GM18507 (cell line): ENCODE measurements around the gene ANKRD63.
A peak's percentile ranks its signal among the peaks of the same experiment; 100 is the strongest.

Experiments used
- DNase-seq: peaks from one replicate; pipeline ENCODE4 v3.0.0; 2011; ENCODE audit warnings: low read depth; ENCODE audit not compliant: insufficient read length; ENCODE audit errors: extremely low spot score
- FAIRE-seq: peaks from 2 replicates; lab custom pipeline; 2011; peaks lifted over from hg19 to GRCh38; lab: Jason Lieb, UNC

The ANKRD63 gene

GRCh38 chr15:40248006-40248783 is 34.7 kb downstream of the ANKRD63 start:
- DNase-seq (no peak), FAIRE-seq (no peak)

DNA sequence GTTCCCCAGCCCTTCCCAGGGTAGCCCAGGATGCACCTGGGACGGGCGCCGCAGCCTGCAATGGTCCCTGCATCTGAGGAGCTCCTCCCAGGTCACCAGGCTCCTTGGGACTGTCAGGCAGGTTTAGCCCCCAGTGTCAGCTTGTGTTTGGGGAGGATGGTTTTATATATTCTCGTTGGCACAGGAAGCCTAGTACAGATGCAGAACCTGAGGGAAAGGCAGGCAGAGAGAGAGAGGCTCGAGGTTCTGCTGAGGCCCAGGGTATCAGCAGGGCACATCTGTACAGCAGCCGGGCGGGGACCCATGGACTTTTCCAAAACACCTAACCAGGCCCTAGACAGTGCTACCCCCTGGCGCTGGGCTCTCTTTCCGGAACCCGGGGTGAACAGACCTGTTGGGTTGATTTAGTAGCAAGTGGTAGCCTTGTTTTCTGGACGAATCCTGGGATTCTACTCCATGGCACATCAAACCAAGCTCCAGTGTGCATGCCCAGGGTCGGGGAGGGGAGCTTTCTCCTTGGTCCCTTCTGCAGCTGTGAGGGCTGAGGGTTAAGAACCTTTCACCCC is 35.4 kb downstream of the ANKRD63 start:
- FAIRE-seq (no peak), DNase-seq (no peak)

DNA sequence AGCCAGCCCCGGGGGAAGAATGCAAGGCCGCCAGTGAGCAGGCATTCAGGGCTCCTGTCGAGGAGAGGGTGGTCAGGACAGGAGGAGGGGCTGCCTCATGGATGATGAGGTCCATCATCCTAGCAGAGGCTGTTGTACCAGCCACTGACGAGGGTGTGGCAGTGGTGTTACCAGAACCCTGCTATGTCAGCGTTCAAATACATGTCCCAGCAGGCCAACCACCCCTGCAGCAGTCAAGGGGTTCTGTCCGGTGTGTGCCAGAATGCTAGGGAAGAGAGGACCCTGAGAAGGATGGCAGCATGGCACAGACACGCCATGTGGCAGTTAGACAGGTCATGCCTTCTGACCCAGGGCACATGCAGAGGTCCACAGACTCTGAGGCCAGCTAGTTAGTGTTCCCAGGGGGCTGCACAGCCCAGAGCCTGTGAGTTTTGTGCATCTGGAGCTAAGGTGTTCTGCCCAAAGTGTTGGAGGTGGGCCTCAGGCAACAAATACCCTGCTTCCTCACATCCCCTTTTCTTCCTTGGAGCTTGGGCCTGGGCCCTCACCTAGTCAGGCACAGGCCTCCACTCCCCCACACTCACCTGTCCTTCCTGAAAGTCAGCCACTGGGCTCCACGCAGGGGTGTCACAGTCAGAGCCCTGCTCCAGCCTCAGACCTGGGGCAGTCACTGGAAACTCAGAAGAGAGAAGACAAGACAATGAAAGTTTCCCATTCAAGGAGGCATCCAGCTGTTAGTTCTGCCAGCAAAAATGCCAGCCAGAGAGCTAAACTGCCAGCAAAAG is 36.2 kb downstream of the ANKRD63 start:
- FAIRE-seq (no peak), DNase-seq (no peak)

DNA sequence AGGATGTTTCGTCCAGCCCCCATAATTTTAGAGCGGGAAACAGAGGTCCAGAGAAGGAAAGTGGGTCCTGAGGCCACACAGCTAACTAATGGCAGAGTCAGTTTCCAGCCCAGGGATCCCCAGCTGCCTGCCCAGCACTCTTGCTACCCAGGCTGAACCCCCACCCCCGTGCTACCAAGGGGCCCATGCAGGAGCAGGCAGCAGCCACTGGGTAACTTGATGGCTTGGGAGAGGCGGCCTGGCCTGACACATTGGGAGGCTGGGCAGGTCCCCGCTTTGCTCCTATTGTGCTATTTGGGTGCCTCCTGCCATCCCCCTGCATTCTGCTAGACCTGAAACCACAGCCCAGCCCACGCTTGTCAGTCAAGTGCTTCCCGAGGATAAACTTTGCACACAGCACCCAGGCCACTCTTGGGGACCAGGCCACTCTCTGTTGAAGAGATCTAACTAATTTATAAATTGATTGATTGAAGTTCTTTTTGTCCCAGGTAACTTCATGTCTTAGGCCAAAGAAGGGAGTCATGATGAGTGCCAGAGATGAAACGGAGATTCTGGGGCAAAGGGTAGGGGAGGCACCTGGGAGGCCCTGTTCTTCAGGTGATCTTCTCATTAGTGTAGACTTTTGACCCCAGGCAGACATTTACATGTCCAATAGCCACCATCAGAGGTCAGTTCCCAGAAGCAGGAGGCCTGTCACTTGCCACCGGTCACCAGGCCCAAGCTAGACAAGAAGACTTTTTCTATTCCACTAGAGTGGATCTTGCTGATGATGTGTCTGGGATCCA is 37.0 kb downstream of the ANKRD63 start:
- no peak for FAIRE-seq
- no peak for DNase-seq

GRCh38 chr15:40244961-40245523 is 37.8 kb downstream of the ANKRD63 start:
- DNase-seq = no peak

GRCh38 chr15:40243126-40243810 is 39.6 kb downstream of the ANKRD63 start:
- no peak for FAIRE-seq
- DNase-seq = no peak

More at GRCh38 chr15:40244961-40245523, 37.8 kb downstream of the ANKRD63 start:
- FAIRE-seq = no peak

DNA sequence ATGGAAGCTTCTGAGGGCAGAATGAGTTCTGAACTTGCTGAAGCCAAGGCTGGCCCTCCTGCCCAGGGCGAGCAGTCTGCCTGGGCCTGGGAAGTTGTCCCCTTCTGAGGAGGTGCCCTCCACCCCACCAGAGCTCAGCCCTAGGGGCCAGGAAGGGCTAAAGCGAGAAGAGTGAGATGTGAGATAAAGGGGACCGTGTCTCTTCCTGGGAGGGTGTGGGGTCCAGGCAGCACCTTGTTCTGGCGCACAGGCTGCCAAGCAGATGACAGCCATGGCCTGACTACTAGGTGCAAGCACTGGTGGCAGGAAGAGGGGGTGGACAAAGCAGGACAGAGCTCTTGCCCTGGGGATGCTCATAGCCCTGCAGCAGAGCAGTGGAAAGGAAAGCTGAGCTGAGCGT is 40.3 kb downstream of the ANKRD63 start:
- DNase-seq (no peak), FAIRE-seq (no peak)

GRCh38 chr15:40242213-40242599 is 40.7 kb downstream of the ANKRD63 start:
- DNase-seq (no peak), FAIRE-seq (no peak)

DNA sequence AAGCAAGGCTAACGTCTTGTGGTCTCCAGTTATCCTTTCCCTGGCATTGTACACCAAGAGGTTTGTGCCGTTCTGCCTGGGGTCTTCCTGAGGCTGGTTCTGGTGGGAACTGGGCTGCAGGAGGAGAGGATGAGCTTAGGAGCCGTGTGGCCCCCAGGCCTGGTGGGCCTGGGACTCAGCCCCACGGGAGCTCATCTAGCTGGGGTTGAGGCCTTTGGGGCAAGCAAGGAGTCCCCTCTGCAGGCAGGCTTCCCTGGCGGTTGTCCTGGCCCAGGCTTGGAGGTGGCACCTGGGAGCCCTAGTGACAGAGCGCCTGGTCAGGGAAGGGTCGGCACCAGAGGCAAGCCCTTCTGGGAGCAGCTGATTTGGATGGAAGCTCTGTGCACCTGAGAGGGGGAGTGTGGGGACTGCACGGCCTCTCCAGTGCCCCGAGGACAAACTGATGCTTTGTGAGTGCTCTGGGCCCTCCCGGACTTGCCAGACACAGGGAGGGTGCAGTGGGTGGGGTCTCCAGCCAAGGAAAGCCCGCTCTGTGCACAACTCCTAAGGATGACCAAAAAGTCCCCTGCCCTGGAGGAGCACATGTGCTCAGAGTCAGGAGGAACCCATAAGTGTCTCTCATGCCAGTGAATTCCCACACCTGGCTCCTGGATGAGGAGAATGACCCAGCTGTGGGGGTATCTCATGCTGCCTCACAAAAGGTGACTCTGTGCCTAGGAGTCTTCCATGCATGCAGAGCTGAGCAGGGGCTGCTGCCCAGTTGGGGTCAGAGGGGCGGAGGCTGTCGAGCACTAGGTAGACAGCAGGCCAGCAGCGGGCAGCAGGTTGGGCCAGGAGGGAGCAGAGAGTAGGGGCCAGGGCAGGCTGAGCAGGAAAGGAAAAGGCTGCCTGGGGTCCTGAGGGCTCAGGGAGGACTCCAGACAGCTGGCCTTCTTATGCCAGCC is 41.3 kb downstream of the ANKRD63 start:
- FAIRE-seq = no peak
- no peak for DNase-seq

DNA sequence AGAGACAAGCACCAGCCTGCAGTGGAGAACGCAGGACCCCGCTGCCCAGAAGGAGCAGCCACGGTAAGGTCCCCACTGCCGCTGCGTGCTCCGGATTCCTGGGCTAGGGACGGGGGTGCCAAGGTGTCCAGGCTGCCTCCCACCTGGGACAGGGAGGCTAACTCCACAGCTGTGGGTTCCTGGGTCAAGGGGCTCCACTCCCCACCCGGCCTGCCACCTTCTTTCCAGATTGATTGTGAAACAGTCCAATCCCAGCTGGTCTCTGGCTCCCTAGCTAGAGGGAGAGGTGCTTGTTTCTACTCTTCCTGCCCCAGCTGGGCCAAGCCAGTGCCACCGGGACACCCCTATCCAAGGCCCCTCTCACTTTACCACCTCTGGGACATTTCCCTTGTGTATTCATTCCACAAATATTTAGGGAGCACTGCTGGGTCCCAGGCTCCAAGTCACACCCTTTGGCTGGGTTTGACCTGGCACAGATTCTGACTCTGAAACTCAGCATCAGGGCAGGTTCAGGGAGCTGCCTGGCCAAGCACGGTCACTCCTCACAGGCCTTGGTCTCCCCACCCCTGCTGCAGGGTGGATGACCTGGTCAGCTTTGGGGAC is 42.1 kb downstream of the ANKRD63 start:
- no peak for FAIRE-seq
- no peak for DNase-seq

- DNase-seq = no peak
- FAIRE-seq = no peak
Measured at GRCh38 chr15:40239693-40240618, 42.9 kb downstream of the ANKRD63 start.

DNA sequence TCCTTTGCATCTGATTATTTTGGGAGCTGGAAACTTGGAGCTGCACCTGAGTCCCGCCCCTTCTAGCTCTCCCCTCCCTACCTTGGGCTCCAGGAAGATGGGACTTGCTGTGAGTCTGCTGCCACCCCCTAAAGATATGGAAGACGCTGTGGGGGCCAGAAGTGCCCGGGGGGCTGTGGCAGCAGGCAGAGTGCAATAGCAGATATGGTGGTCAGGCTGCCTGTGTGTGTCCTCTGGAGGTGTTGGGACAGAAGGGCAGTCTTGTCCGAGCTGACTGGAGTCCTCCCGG is 43.5 kb downstream of the ANKRD63 start:
- FAIRE-seq (no peak), DNase-seq (no peak)

DNA sequence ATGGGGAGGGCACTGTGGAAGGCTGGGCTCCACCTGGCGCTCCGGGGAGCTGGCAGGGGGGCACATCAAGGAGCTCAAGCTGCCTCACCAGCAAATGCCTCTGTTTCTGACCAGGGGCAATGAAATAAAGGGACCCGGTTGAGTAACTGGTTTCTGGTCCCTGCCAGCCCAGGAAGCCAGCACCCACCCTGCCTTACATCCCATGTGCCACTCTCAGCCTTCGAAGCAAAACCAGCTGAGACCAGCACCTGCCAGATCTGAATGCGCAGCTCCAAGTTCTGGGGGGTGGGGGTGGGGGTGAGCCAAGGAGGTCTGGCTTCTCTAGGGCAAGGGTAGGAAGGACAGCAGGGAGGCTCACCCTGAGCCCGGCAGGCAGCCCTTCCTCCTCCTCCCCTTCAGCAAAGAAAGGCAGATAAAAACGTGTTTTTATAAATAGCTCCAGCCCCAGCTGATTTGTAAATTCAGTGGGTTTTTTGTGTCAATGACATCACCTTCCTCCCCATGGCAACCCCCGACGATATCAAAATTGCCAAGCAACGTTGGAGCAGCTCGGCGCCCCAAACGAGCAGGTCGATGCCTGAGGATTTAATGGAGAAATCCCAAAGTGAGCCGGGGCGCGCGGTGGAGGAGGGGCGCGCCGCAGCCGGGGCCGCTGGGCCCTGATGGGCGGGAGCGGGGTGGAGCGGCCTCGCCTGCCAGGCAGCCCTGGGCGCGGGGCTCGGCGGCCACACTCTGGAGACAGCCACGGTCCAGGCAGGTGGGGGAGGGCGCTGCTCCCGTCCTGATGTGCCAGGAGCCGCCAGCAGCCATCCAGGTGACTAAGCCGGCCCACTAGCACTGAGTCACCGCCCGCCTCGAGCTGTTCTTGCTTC is 44.1 kb downstream of the ANKRD63 start, which contains the start of gene PAK6:
PAK6 (plus strand) TSS at position 532 of the 872 bp plus-strand sequence. CDS start 25,723 bp downstream, outside the sequence.
- no peak for DNase-seq

DNA sequence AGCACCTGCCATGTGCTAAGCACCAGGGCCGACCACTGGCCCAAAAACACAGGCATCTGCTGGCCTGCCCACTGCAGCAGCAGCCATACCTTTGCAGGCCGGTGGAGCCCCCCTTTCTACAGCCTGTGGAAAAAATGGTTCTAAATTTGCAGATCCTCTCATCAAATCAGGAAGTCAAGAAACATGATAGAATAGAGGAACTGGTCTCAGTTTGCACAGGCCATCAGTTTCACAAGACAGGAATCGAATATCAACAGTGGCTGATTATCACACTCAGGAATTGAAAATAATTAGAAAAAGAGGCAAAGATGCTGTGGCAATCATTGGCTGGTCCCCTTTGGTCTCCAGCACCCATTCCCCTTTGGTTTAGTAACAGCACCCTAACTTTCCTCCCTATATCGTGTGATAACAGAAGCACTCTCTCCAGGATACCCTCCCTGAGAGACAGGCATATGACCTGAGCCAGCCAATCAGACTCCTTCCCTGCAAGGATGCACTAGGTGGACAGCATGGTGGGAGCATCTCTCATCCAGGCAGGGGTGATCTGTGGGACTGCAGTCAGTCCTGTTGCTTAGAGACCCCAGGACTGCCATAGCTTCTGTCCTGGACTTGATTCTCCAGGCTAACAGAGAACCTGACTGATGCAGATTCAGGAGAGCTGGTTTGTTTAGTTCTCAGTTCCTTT is 47.5 kb downstream of the ANKRD63 start:
- no peak for DNase-seq
- no peak for FAIRE-seq

More for the DNA sequence above, 44.1 kb downstream of the ANKRD63 start, which contains the start of gene PAK6:
- peak; percentile 5 for FAIRE-seq

DNA sequence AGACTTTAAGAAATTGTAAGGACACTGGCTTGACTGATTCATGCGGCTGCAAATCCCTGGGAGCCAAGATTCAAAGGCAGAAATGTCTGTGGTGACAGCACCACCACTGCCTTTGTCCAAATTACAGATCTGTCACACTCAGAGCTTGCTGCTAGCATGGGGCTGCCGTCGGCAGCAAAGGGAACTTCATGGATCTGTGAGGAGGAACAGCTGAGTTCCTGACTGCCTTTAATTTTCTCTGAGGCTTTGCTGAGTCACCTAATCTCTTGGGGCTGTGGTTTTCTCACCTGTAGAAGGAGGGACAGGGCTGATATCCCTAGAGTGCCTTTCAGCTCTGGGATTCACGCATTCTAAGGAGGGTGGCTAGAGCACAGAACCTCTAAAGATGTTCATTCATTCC is 48.1 kb downstream of the ANKRD63 start:
- no peak for FAIRE-seq
- no peak for DNase-seq
